PFSK-1 (cell line): Measurements from ENCODE around the gene GALNT10.

Experiments
- FOXP2 ChIP-seq: optimal IDR thresholded peaks from 2 replicates; pipeline ENCODE3; 2011; ENCODE audit warnings: borderline replicate concordance, control low read depth, inconsistent platforms; ENCODE audit not compliant: insufficient read depth; ENCODE audit errors: extremely low read length, extremely low read depth
- POLR2AphosphoS5 ChIP-seq: IDR thresholded peaks from 2 replicates; pipeline ENCODE4 v1.6.1; 2012; ENCODE audit warnings: low read depth, mild to moderate bottlenecking, control low read depth, low read length, moderate library complexity
- SIN3A ChIP-seq: IDR thresholded peaks from 2 replicates; pipeline ENCODE4 v1.6.1; 2012; ENCODE audit warnings: mild to moderate bottlenecking, low read length, moderate library complexity, borderline replicate concordance; ENCODE audit not compliant: insufficient read depth
- TAF1 ChIP-seq: IDR thresholded peaks from 2 replicates; pipeline ENCODE4 v1.6.1; 2012; ENCODE audit warnings: low read length, control low read depth, borderline replicate concordance; ENCODE audit not compliant: insufficient read depth
- TF ChIP-seq, protein P1 (sequence below), 2 experiments: IDR thresholded peaks; 2 replicates each; pipeline versions ENCODE4 v1.6.1 to v1.8.0; 2011 to 2012; ENCODE audit warnings: low read depth in 2 of 2, low read length in 2 of 2, control low read depth in 1 of 2, inconsistent platforms in 1 of 2, mild to moderate bottlenecking in 1 of 2, moderate library complexity in 1 of 2; ENCODE audit not compliant: insufficient read depth in 1 of 2

GALNT10 gene

DNA sequence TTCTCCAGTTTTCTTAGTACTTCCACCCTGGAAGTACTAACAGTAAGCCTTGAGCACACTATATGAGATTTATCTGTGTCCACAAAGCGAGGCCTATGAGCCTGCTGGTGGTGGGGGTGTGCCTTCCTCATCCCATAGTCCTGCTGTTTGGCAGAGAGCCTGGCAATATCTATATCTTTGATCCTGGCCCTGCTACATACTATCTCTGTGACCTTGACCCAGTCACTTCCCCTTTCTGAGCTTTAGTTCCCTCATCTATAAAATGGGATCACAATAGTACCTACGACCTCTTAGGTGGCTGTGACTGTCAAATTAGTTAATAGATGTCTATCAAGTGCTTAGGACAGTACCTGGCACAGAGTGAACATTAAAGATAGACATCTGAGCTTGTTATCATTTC, 140.7 kb downstream of the GALNT10 start:
- no peak for TF ChIP-seq SIN3A
- TF ChIP-seq TAF1: no peak
- TF ChIP-seq POLR2AphosphoS5: no peak
- TF ChIP-seq, protein P1, sequence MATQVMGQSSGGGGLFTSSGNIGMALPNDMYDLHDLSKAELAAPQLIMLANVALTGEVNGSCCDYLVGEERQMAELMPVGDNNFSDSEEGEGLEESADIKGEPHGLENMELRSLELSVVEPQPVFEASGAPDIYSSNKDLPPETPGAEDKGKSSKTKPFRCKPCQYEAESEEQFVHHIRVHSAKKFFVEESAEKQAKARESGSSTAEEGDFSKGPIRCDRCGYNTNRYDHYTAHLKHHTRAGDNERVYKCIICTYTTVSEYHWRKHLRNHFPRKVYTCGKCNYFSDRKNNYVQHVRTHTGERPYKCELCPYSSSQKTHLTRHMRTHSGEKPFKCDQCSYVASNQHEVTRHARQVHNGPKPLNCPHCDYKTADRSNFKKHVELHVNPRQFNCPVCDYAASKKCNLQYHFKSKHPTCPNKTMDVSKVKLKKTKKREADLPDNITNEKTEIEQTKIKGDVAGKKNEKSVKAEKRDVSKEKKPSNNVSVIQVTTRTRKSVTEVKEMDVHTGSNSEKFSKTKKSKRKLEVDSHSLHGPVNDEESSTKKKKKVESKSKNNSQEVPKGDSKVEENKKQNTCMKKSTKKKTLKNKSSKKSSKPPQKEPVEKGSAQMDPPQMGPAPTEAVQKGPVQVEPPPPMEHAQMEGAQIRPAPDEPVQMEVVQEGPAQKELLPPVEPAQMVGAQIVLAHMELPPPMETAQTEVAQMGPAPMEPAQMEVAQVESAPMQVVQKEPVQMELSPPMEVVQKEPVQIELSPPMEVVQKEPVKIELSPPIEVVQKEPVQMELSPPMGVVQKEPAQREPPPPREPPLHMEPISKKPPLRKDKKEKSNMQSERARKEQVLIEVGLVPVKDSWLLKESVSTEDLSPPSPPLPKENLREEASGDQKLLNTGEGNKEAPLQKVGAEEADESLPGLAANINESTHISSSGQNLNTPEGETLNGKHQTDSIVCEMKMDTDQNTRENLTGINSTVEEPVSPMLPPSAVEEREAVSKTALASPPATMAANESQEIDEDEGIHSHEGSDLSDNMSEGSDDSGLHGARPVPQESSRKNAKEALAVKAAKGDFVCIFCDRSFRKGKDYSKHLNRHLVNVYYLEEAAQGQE (IDR thresholded peaks at IDR 0.05; ENCODE audit: insufficient read depth in 1 of 2, low read depth in 2 of 2, low read length in 2 of 2): no peak
- no peak for TF ChIP-seq FOXP2

DNA sequence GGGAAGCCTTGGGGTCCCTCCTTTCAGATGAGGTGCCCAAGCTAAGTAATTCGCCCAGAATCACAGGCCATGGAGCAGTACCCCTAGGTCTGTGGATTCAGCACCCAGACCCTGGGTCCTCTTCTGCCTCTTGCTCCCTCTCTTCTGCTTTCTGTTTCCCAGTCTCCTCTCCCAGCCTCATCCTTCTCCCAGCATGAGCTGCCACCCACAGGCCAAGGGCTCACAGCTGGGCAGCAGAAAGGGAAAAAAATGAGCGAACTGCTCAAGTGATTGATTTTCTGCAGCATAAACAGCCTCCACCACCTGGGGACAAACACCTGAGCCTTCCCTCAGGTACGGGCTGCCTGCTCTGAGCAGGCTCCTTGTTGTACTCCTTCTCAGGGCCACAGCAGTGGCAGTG, 141.4 kb downstream of the GALNT10 start:
- no peak for TF ChIP-seq TAF1
- TF ChIP-seq, protein P1 (IDR thresholded peaks at IDR 0.05; ENCODE audit: insufficient read depth in 1 of 2, low read depth in 2 of 2, low read length in 2 of 2): no peak
- no peak for TF ChIP-seq POLR2AphosphoS5
- no peak for TF ChIP-seq FOXP2
- no peak for TF ChIP-seq SIN3A

DNA sequence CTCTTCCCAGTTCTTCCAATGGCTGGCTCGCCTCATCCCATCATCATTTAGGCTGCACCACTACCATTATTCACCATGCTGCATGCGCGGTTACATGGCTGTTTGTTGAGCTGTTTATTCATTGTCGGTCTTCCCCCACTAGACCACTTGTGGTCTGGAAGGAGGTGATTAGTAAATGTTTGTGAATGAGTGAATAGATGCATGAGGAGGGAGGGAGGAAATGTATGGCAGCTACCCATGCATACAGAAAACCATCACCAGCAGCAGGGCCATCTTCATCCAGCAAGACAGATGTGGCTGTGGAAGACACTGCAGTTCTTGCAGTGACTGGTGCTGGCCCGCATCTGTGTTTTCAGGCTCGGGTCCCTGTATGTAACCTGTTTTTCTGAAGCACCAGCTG, 141.9 kb downstream of the GALNT10 start:
- no peak for TF ChIP-seq SIN3A
- TF ChIP-seq TAF1: no peak
- TF ChIP-seq, protein P1 (IDR thresholded peaks at IDR 0.05; ENCODE audit: insufficient read depth in 1 of 2, low read depth in 2 of 2, low read length in 2 of 2): no peak
- TF ChIP-seq POLR2AphosphoS5: no peak
- no peak for TF ChIP-seq FOXP2

DNA sequence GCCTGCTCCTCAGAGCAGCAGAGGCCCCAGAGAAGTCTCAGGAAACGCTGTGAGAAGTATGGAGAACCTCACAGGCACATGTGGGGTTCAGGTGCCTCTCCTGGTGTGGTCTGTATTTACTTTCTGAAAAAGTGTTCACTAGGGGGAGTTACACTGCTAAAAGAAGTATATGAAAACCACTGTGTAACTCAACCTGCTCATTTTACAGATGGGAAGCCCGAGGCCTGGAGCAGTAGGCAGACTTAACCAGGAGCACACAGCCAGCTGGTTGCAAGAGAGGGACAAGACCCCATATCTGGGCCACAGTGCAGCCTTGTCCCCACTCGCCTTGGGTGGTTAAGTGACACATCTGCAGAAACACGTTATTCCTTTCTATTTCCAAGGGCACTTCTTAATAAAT, 142.5 kb downstream of the GALNT10 start:
- TF ChIP-seq SIN3A: no peak
- no peak for TF ChIP-seq POLR2AphosphoS5
- TF ChIP-seq, protein P1 (IDR thresholded peaks at IDR 0.05; ENCODE audit: insufficient read depth in 1 of 2, low read depth in 2 of 2, low read length in 2 of 2): no peak
- TF ChIP-seq FOXP2: no peak

DNA sequence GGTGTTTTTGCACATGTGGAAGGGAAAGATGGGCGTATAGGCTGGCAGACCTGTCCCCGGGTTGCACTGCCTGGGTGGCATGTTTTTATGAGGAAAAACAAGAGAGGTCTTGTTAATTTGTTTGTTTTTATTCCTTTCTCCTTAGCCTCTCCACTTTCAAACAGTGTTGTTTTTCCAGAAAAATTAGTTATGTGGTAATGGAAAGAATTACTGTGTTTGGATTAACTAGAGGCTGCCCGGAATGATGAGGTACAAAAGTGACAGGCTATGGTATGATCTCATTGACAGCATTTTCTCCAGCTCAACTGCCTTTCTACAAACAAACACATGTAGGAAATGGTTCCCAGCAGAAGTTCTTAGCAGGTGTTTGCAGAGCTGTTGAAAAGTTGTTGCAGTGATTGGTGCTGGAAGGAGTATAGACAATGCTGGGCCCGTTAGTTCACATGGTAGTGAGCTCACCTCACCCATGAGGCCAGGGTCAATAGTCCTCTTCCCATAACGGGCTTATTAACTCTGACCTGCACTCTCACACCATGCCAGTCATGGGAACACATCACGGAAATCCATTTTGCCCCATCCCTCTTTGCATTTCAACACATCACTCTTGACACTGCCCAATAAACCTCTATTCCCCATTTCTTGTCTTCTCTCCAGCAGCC, 144.0 kb downstream of the GALNT10 start:
- TF ChIP-seq SIN3A (no peak), FOXP2 (no peak), TAF1 (no peak)
- TF ChIP-seq, protein P1 (IDR thresholded peaks at IDR 0.05; ENCODE audit: insufficient read depth in 1 of 2, low read depth in 2 of 2, low read length in 2 of 2): no peak
